GM19372 (cell line): ENCODE measurements around the gene DNAJC5.

Source experiments
- ATAC-seq: cut with Tn5 transposase; IDR thresholded peaks from one replicate; pipeline ENCODE4 v1.9.1; 2021; ENCODE audit warnings: mild to moderate bottlenecking, low read depth, moderate library complexity; ENCODE audit not compliant: unreplicated experiment

The DNAJC5 gene

DNA sequence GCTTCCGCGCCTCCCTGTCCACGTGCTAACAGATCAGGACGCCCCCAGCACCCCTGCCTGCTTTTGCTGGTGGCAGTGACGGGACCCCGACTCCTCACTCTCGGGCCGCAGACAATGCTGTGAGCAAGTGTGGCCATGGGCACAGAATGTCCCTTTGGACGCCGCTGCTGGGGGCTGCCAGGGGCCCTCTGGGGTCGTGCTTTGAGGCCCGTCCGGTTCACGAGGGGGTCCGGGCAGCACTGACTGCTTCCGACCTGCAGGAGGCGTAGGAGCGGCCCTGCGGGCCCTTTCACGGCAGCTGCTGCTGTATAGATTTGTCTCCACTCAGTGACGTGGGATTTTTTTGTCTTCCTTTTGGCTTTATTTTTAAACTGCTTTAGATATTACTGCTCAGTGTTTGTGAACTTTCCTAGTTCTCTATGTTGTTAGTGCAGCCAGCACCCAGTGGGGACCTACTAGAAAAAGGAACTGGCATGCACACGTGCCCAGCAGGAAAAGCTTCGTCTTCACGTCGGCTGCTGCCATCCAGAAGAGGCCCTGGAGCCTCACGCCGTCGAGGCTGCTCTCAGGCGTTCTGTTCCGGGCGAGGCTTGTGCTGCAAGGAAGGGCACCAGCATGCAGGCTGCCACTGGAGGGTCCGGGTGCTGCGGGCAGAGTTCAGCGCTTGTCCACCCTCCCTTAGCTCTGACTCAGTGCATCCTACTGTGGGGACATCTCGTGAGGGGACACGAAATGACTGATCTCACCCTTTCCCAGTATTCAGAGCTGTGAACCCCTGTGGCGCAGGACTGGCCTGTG lies 39.5 kb downstream of the DNAJC5 start:
- ATAC-seq: no peak

DNA sequence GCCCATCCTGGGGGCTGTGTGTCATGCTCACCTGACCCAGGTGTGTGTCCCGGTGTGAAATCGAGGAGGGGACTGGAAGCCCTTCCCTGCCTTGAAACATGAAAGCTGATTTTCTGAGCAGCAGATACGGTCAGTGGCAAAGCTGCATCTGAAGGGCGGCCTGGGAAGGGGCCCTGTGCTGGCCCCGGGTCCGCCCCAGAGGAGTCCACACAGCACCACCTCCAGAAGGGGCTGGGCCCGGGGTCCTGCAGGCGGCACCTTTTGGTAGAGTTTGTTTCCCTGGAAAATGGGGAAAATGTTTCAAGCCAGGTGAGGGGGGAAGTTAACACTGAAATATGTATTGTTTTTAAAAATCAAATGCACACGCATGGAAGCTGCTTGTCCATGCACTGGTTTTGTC lies 40.5 kb downstream of the DNAJC5 start:
- ATAC-seq: no peak

DNA sequence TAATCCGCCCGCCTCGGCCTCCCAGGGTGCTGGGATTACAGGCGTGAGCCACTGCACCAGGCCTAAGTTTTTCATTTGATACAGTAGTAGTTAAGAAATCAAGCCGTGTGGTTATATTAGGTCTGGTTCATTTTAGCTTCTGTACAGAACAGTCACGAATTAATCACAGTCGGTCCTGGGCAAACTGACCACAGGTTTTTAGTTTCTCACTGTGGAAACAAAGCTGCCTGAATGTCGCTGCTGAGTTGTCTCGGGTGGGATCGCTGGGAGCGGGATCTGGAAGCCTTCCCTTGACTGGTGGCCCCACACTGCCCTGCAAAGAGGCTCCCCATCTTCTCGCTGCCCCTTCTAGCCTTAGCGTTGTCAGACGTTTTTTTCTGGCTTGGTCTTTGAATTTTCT lies 42.7 kb downstream of the DNAJC5 start:
- ATAC-seq: no peak

DNA sequence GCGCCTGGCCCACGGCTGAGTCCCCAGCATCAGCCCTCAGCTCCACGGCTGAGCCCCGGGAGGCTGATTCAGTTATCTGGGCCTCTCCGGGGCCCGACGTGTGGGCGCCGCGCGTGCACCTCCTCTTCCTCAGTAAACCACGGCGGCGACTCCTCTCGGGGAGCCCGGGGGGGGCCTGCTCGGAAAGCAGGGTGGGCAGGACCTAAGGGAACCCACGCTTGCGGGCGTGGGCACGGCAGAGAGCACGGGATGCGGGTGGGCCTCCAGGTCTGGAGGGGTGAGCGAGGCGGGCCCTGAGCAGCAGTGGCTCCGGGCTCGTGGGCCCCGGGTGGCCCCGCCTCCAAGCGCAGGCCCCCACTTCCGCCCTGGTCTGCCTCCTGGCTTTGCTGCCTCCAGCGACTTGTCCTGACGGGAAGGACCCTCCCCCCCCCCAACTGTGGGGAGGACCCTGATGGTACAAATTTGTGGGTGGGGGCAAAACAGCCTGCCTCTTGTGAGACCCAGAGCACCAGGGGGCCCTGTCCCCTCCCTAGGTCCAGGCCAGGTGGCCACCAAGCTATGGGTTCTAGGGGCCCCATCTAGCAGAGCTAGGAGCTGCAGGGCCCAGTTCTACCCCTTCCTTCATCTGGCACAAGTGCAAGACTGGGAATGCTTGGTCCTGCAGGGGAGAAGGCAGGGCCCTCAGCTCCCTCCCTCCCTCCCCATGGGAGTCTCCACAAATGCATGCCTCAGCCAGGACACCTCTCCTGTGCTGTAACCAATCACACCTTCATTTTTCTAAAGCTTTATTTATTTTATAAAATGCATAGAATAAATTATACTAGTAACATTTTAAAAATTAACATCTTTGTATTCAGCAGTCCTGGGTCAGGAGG lies 44.4 kb downstream of the DNAJC5 start:
- ATAC-seq: no peak

DNA sequence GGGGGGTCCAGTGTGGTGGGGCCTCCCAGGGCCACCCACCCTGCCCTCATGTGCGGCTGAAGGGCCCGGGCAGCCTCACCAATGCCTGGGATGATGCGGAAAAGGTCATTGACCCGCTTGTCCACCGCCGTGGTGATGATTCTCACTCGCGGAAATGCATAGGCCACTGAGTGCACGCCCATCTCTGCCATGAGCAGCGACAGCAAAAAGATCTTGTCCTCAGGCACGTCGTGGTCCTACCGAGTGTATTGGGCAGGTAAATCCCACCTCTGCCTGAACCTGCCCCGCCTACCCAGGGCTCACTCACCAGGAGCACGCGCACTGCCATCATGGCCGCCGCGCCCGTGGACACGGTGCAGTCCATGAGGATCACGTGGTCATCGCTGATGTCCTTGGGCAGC lies 45.1 kb downstream of the DNAJC5 start:
- no peak for ATAC-seq

DNA sequence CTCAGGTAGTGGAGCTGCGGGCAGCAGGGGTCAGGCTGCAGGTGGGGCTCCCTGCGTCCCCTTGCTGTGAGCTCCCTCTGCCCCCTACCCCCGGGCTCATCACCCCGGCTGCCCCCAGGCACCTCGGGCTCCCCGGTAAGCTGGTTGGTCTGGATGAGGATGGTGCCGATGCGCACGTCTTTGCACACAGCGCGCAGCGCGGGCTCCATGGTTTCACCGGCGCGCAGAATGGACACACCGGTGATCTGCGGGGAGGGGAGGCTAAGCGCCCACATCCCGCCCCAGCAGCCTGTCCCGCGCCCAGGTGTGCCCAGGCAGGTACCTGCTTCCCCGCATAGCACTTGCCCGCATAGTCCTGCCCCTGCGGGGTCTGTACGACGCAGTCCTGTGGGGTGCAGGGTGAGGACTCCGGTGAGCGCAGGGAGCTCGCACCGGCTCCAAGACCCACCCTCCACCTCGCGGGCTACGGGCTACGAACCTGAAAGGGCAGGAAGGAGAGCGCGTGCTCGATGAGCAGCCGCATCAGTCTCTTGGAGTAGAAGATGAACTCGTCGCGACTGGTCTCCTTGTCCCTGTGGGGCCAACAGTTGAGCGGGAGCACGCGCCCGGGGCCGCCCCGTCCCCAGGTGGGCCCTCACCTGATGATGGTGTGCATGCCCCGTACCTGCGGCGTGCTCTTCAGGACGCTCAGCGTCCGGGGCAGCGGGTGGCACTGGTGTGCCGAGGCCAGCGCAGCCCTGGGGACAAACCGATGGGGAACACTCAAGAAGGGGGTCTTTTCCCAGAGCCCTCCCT lies 45.7 kb downstream of the DNAJC5 start:
- no peak for ATAC-seq

DNA sequence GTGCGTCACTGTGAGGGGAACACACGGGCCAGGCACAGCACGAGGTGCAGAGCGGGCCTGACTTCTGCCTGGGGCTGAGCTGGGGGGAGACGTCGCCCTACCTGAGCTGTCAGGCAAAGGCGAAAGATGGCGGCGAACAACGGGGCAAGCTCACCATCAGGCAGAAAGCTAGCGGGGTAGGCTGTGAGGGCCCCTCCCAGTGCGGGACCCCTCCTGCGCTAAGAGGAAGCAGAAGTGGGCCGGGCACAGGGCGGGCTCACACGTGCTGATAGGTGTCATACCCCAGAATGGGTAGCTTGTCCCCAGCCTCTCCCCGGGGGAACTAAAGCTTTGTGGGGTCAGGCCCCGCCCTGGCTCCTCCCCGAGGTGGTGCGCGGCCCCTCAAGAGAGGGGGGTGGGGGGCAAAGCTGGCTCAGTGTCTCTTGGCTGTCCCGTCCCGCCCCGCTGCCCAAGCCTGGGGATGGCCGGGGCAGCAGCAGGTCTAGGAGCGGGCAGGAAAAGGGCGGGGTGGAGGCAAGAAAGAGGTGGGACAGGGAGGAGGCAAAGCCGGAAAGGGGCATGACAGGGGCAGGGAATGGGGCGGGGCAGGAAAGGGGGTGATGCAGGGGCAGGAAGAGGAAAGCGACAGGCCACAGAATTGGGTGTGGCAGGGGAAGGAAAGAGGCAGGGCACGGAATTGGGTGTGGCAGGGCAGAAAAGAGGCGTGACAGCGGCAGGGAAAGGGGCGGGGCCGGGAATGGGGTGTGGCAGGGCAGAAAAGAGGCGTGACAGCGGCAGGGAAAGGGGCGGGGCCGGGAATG lies 46.6 kb downstream of the DNAJC5 start:
- no peak for ATAC-seq

DNA sequence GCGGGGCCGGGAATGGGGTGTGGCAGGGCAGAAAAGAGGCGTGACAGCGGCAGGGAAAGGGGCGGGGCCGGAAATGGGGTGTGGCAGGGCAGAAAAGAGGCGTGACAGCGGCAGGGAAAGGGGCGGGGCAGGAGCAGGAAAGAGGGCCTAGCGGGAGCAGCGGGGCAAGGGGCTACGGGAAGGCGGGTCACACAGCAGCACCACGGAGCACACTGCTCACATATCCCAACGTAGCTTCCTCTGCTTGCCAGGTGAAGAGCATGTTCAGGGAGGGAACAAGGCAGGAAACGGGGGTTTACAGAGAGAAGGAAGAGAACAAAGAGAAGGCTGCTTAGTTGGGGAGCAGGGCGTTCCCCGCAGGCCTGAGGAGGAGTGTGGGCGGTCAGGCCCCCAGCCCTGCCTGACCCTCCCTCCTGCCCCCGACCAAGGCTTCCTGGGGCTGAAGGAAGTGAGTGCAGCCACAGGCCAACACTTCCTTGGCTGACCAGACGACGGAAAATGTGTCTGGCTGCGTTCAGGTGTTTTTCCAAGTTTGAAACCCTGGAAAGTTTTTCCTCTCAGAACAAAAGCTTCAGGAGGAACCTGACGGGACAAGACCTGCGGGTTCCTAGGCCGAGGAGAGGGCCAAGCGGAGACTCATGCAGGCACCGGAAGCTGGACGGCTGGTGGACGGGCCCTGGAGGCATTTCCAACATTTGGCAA lies 47.5 kb downstream of the DNAJC5 start:
- no peak for ATAC-seq

DNA sequence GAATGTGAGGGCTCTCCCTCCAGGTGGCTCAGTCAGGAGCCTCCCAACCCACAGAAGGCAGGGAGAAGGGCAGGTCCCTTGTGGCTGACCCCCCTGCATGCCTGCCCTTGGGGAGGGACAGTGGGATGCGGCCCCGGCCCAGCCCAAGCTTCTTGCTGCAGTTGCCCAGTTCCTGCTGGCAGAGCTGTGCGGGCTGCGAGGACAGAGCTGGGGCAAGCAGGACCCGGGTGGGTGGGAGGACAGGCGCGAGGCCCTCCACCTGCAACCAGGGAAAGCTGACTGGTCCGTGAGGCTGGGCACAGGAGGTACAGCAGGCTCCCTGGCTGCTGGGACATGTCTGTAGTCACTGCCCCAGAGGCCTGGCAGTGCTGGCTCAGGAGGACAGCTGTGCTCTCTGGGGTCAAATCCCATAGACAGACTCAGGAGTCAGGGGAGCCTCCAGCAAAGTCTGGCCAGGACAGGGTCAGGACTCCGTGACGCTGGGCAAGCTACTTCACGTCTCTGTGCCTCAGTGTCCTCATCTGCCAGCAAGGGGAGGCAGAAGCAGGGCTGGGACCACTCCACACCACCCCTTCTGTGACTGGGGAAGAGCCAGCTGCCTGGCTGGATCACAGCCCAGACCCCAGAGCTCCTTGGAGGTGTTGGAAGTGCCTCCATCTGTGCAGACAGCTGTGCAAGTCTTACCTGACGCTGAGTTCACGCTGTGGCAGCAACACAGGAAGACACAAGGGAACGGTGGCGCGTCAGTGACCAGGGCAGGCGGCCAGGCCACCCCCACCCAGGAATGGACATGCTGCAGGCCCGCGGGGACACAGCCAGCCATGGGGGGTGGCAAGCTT lies 48.3 kb downstream of the DNAJC5 start:
- ATAC-seq: no peak

DNA sequence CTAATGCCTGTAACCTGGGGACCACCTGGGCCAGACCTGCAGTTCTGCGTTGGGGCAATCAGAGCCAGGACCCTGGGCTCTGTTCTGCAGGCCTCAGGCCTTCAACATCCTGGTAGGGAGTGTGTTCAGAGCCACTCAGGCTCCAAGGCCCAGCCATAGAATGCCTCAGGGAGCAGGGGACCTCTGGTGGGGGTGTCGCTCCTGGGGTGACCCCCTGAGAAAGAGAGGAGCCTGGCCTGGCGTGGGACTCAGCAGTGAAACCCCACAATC lies 48.8 kb downstream of the DNAJC5 start:
- no peak for ATAC-seq

DNA sequence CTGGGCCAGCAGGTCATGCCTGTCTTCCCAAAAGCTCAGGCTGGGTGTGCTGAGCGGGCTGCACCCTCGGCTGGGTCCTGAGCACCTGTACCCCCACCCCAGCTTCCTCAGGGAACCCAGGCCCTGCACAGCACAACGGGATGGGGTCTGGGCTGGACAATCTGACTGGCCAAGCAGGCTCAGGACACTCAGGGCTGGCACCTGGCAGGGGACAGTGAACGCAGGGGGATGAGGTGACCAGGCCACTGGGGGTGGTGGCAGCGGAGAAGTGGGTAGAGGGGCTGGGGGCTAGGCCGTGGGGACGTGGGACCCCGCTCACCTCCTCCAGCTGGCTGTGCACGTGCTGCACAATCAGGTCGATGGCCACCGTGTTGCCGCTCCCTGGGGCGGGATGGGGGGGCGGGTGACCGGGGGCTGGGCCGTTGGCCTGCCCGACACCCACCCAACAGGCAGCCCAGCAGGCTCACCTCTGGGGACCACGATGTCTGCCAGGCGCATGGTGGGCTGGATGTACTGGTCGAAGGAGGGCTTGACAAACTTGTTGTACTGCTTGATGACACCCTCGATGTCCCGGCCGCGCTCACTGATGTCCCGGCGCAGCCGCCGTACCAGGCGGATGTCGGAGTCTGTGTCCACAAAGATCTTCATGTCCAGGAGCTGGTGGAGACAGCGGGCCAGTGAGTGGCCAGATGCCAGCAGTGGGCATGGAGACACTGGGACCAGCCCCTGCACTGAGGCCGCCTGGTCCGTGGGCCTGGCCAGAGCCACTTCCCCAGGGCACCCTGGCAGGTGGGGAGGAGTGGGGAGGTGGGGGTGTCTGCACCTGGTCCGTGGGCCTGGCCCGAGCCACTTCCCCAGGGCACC lies 49.4 kb downstream of the DNAJC5 start:
- ATAC-seq: no peak

DNA sequence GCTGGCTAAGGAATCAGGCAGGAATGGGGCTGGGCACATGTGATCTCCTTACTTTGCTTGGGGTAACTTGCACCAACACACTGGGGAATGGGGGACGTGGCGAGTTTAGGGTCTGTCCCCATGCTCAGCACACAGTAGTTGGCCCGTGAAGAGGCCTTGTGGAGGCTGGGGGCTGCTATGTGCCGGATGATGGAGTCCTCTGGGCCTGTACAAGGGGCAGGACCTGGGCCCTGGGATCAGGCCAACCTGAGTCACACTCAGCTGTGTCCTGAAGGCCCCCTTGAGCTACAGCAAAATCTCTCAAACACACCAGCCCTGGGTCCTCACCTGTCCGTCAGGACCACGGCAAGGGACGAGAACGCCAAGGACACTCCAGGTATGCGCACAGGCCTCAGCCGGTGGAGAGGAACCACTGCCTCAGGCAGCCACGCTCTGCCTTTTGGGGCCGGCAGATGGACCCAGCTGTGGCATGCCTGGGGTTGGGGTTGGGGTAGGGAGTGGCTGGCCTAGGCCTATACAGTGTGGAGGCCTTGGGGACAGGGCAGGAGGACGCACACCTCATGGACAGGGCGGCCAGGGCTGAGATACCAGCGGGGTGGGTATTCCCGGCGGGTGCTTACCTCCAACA lies 50.2 kb downstream of the DNAJC5 start:
- ATAC-seq: no peak

DNA sequence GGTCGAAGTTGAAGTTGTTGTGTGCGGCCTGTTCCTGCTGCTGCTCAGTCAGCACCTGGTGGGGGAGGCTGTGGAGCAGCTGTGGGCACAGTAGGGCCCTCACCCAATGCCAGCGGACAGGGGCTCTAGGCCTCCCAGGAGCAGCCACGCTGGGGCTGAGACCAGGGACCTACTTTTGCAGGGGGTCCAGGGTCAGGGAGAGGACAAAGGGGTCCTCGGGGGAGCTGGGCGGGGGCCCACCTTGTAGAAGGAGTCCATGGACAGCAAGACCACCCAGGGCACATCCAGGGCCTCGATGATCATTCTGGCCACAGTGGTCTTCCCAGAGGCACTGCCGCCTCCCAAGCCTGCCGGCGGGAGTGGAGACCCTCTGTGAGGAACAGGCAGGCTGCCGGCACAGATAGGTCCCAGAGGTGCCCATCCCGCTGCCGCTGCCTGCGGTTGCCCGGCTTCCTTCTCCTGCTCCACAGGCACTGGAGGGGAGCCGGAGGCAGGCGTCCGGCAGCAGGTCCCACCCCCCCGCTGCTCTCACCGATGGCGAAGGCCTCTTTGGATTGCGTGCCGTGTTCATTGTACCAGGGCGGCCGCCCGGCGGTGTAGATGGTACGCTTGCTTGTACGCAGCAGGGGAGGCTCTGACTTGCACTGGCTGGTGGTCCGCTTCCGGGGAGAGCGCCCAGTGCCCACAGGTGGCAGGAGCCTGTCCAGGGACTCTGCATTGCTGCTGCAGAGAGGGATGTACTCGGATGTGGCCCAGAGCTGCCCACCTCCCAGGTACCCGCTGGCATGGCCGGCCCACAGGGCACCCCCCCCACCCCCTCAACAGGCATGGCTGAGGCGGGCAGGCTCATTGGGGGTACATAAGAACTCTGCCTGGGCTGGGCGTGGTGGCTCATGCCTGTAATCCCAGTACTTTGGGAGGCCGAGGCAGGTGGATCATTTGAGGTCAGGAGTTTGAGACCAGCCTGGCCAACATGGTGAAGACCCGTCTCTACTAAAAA lies 51.3 kb downstream of the DNAJC5 start:
- ATAC-seq: no peak

DNA sequence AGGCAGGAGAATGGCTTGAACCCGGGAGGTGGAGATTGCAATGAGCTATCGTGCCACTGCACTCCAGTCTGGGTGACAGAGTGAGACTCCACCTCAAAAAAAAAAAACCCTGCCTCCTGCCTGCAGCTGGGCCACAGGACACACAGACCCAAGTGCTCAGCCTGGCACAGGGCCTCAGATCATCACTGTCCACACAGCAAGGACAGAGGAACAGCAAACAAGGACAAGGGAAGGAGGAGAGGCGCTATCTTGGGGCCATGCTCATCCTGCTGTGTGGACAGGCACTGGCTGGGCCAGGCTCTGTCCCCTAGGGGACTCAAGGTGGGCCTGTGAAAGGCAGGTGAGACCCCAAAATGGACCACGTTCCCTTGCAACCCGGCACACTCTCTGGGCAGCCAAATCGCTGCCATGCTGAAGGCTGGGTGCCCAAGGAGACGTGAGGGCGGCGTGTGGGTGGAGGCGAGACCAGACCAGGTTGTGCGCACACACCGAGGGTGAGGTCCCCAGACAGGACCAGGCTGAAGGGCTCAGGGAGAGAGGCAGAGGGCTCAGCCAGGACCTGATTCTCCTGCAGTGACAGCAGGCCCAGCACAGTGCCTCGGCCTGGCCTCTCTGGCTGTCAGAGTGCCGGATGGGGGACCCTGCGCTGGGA lies 52.2 kb downstream of the DNAJC5 start:
- ATAC-seq: no peak

DNA sequence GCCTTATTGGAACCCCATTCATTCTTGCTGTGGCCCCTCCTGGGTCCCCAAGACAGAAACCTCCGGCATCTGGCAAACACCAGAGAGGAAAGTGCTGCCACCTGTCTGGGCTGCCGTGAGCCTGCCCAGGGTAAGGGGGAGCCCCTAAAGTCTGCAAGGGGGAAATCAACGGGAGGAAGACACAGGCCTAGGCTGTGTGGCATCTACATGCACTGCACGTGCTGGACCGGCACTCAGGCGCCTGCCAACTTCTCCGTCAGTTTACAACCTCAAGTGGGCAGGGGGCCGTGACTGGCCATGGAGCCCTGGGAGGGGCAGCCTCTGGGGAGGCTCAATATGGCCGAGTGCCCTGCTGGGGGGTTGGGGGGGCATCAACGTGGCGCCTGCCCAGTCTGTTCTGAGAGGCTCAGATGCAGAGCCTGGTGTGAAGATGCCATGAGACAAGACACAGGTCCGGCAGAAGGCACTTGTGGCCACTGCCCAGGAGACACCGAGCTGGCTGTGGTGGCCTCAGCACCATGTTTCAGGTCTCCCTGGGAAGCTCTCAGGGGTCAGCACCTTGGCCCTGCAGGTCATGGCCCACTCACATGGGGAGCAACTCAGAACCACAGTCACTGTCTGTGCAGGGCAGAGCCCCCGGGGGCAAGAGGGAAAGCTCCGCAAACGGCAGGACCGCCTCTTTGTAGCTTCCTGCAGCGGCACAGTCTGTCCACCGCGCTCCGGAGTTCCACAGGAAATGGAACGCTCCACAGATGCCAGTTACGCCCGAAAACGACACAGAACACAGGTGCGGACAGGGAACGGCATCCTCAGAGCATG lies 52.9 kb downstream of the DNAJC5 start:
- ATAC-seq: no peak
